Thyroid gland (tissue), 4 donors: Measurements from ENCODE around the gene WDR37.

ENCODE experiments used
- CTCF ChIP-seq, 6 experiments: fragments of 200-600 bp in 3 of 6; fragments of 450-650 bp in 3 of 6; sonication (generic) in 3 of 6; IDR thresholded peaks; one replicate each; pipeline ENCODE4 v1.5.1; 2016 to 2019; ENCODE audit warnings: antibody characterized with exemption in 6 of 6, mild to moderate bottlenecking in 2 of 6, inconsistent platforms in 1 of 6, moderate library complexity in 1 of 6
- POLR2A ChIP-seq, 2 donors: fragments of 450-650 bp; IDR thresholded peaks; one replicate each; pipeline ENCODE4 v1.6.1; 2017; ENCODE audit warnings: antibody characterized with exemption in 2 of 2, mild to moderate bottlenecking in 2 of 2, moderate library complexity in 1 of 2

DNA sequence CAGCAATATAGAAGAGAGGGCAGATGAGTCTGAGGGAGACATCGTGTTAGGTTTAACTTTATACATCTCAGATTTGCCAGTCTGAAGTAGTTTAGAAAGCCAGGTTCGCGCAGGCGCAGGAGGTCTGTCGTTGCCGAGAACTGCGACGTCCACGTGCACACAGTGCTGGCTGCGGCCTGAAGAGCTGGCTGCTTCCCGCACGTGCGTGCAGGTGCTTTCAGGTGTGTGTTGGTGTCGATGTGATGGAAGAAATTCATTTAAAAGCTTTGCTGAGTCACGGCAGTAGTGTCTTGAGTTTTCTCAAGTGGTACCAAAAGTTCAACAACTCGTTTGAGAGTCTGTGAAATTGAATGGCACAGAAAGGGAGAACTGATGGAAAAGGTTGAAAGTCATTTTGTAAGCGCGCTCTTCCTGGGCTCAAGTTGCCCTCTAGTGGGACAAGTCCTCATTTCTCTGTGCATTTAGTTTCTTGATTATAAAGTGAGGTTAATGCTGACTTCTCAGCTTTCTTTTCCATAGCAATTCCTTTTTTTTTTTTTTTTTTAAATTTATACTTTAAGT lies 18.6 kb downstream of the WDR37 start:
- no peak for TF ChIP-seq POLR2A (IDR thresholded peaks at IDR 0.05)
- TF ChIP-seq CTCF (IDR thresholded peaks at IDR 0.05), result peak in 4 of 6 experiments; percentile 24 to 56 (median 50)
